Measurements from ENCODE around the gene LONRF2.

The LONRF2 gene

DNA sequence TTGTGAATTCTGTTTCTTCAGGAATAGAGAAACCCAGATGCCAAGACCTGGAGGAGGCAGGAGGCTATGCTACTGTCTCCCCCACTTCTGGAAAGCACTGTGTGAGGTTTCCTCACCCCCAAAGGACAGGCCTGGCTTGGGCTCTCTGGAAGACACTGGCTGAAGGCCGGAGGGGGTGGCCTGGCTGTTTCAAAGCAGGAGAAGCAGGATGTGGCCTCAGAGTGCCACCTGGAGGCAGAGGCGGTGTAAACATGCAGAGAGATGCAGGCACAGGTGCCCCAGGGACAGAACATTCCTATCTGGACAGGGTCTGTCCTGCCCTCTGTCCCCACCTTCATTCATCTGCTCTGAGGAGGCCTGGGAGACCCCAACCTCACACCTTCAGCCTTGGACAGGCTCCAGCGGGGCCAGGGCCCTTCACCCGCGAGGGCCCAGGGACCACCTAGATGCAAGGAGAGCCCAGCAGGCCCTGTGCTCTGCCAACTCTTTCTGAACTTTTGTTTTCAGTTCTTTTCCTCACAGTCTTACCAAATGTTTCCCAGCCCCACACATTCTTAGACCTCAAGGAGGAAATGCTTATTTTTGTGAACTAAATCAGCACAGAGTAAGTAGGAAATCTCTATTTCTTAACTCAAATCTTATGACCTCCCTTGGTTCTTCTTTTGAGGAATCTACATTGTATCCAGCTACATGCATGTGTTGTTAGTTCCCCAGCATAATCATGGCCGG, 79.2 kb downstream of the LONRF2 start:
- no peak overlapping the region for H3K4me3 ChIP-seq (ENCODE audit: low read depth, low read length)
- no peak for DNase-seq (ENCODE audit: low read depth)

DNA sequence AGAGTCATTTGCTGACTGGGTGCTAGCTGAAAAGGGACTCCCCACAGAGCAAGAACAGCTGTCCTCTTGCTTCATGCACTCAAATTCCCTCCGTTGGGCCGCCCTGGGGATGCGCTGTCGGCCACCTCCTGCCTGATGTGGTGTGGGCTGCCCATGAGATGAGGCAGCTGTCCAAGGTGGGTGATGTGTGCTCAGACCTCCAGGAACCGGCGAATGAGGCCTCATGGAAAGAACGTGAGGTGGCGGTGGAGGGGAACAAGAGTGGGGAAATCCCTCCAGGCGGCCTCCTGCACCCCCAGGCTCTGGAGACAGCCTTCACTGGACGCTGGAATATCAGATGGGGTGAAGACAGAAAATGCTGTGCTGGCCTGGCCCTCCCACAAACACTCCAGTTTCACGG, 79.8 kb downstream of the LONRF2 start:
- no peak overlapping the region for H3K4me3 ChIP-seq (ENCODE audit: low read depth, low read length)
- no peak for DNase-seq (ENCODE audit: low read depth)

DNA sequence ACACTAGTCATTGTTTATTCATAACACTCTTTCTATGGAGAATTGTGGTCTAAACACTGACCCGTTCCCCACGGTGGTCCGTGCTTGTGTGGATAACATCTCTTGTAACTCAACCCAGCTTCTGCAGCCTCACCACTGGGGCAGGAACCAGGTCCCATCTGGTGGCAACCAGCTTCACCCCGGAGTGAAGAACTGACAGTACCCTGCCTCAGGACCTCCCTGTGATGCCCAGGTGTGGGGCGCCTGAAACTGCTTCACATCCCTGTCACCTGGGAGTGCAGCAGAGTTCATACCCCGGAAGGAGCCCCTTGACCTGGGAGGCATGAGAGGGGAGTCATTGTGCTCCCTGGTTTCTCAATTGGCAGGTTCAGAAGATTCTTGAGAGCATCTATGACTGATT, 81.1 kb downstream of the LONRF2 start:
- no peak overlapping the region for H3K4me3 ChIP-seq (ENCODE audit: low read depth, low read length)
- DNase-seq (ENCODE audit: low read depth), result no peak

DNA sequence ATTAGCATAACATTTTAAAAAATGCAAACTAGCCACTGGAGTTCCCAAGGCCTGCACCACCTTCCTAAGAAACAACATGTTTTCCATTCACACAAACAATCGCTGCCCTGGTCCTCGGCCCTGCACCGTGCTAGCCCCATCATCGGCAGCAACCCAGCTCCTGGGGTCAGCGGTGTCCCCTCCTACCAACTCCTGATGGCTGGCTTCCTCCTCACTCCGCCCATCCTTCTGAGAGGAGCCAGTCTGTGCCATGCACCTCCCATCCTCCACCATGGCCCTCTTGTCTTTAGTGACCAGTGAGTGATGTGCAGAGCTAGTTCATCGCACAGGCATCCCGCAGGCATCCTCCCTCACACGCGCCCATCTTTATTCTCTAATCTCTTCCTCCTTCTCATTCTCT, 81.9 kb downstream of the LONRF2 start:
- no peak overlapping the region for H3K4me3 ChIP-seq (ENCODE audit: low read depth, low read length)
- DNase-seq (ENCODE audit: low read depth), result no peak

DNA sequence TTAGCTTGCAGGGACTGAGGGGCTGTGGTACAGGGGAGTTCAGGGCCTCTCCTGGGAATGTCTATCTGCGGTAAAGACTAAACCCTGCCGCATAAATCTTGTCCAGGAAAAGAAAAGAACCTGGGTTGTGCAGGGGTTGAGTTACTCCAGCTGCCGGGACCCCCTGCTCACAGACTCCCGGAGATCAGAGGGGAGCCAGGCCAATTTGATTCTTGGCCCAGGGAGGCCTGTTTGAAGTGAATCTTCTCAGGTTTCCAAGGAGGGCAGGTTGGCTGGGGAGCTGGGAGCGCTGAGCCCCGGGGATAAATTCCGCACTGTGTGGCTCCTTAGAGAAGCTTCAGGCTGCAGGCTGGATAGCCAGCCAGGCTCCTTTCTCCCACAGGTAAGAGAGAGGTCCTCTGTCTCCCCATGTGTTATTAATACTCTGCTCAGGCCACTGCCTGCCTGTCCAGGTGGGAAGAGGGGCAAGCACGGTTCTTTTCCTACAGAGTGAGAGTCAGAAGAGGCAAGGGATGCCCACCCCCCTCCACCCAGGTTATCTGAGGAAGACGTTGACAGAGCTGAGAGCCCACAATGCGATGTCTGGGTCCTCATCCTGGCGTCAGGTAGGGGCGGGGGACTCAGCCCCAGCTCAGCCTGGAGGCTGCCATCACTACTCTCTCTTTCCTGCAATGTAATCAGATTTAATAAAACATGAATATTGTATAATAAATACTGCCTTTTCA, 82.7 kb downstream of the LONRF2 start:
- no peak for DNase-seq (ENCODE audit: low read depth)

DNA sequence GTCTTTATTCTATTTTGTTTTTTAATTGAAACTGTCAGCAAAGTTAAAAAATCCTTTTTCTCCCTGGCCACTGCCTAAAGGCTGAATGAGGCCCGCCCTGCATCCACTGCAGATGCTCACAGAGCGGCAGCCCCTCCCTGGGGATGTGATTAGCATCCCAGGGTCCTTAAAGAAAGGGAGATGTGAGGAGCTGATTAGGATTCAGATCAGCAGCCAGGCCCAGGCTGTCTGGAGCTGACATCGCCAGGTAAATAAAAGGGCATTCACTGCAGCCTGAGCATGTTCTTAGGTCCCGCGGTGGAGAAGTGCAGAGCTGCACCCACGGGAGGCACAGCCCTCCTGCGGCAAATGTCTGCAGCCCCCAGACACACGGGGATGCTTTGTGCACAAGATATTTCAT, 83.8 kb downstream of the LONRF2 start:
- no peak overlapping the region for H3K4me3 ChIP-seq (ENCODE audit: low read depth, low read length)
- no peak for DNase-seq (ENCODE audit: low read depth)

More for the DNA sequence above, 82.7 kb downstream of the LONRF2 start:
- no peak overlapping the region for H3K4me3 ChIP-seq (ENCODE audit: low read depth, low read length)

DNA sequence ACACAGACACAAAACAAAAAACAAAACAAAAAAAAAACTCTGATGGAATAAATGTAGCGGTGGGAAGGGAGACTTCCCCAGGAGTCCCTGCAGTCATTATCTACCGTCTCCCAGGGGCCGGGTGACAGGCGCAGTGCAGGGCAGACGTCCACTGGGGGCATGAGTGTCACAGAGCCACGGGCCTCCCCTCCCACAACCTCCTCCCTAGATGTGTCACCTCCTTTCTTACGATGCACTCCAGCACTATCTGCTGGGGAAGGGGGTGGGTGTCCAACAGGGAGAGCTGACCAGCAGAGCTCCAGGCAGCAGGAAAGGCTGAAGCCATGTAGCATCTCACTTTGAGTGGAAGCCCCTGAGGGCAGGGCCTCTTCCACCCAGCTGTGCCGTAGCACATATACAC, 84.5 kb downstream of the LONRF2 start:
- no peak for DNase-seq (ENCODE audit: low read depth)

DNA sequence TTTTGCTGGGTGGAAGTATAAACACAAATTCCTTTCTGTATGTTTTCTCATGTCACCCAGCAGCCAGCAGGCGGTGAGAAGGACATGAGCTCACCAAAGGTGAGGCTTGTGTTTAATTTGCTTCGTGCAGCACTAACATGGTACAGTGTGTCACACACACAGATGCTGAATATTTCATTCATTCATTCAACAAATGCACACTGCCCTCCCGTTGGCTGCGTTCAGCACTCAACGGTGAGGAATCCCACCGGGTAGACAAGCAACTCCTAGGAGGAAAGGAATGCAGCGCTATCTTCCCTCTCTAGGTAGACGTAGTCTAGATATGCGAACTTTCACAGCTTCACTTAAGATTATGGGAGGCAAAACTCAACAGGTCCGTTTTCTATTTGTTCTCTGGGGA, 85.1 kb downstream of the LONRF2 start:
- no peak for DNase-seq (ENCODE audit: low read depth)
- H3K4me3 ChIP-seq (ENCODE audit: low read depth, low read length), result no peak overlapping the region

More for the DNA sequence above, 84.5 kb downstream of the LONRF2 start:
- no peak overlapping the region for H3K4me3 ChIP-seq (ENCODE audit: low read depth, low read length)

DNA sequence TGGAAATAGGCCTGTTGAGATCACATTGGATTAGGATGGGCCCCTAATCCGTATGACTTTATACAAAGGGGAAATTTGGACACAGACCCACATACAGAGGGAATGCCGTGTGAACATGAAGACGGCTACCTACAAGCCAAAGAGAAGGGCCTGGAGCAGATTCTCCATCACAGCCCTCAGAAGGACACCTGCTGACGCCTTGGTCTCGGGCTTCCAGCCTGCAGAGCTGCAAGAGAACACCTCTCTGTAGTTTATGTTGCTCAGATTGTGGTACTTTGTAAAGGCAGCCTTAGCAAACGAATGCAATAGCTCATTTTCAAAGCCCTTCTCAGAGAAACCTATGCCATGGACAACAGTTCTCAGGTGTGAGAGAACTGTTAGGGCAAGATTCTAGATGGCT, 86.1 kb downstream of the LONRF2 start:
- no peak for DNase-seq (ENCODE audit: low read depth)
- H3K4me3 ChIP-seq (ENCODE audit: low read depth, low read length), result no peak overlapping the region

DNA sequence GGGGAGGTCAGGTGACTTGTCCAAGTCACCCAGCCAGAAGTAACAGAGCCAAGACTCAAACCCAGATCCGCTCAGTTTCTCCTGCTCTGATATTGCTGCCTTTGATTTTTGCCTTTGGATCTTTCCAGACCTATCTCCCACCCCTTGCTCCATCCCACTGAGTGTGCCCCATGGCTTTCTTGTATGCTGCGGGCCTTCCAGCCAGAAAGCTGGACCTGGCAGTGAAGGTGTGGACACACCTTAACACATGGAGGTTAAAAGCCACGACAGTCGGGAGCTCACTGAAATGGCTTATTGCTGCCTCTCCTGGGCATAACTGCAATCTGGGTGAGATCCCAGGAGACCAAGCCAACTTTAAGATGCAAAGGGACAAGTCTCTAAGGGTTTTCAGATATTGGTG, 86.7 kb downstream of the LONRF2 start:
- no peak for DNase-seq (ENCODE audit: low read depth)
- no peak overlapping the region for H3K4me3 ChIP-seq (ENCODE audit: low read depth, low read length)

DNA sequence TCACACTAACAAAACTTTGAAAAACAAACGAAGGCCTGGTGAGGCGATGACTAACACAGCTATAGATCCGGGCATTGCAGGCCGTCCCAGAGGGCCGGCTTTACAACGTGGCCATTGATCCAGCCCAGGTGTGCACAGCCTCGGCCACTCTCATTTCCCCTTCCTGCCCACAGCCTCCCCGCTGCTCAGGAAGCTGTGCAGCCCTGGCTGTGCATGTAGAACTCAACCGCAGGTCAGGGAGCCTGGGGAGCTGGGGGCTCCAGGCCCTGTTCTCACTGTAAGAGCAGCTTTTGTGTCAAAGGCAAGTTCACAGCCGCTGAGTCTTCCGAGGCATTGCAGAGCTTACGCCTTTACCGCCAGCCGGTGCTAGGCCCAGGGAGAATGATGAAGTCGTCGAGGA, 87.2 kb downstream of the LONRF2 start:
- no peak overlapping the region for H3K4me3 ChIP-seq (ENCODE audit: low read depth, low read length)
- no peak for DNase-seq (ENCODE audit: low read depth)

DNA sequence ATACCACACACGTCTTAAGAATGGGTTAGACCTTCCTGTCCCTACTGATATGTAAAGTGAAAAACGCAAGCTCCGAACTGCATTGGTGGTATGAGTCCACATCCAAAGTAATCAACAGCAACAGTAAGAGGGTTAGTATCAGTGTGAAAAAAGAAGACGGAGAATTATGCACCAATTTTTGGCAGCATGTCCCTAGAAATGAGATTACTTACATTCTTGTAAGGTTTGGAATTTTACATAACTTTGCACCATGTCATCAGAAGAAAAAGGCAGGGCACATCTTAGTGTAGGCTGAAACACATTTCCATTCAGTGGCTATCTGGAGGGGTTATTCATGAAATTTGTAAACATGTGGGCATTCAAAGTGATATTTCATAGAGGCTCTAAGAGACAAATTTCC, 88.2 kb downstream of the LONRF2 start:
- DNase-seq (ENCODE audit: low read depth), result no peak
- H3K4me3 ChIP-seq (ENCODE audit: low read depth, low read length), result no peak overlapping the region

DNA sequence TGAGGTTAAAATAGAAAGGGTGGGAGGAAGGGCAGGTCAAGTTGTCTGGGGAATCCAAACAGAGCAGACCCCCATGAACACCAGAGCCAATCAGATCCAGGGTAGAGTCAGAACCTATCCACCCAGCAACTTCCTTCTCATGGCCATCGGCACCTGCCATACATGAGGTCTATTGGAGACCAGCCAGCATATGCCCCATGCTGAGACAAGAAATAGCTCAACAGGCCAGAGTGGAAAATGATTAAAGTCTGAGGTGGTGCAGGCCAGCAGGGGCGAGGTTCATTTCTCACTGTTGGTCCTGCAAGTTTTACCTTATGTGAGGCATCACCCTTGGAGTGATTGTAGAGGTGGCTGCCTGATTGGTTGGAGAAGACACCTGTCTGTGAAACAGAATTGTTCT, 89.2 kb downstream of the LONRF2 start:
- H3K4me3 ChIP-seq (ENCODE audit: low read depth, low read length), result no peak overlapping the region
- DNase-seq (ENCODE audit: low read depth), result no peak

DNA sequence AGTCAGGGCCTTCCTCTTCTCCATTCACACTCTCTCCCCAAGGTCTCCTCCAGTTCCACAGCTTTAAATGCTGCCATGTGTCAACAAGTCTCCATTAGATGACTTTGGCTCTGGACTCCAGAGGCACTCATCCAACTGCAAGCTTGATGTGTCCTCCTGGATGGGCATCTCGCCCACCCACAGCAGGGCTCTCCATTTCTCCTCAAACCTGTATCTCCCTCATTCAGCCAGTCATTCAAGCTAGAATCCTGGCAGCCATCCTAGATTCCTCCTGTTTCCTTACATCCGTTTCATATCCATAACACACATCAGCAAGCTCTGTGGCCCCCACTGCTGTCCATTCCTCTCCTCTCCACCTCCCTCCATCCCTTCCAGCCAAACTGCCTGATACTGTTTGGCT, 91.5 kb downstream of the LONRF2 start:
- H3K4me3 ChIP-seq (ENCODE audit: low read depth, low read length), result no peak overlapping the region
- DNase-seq (ENCODE audit: low read depth), result no peak

DNA sequence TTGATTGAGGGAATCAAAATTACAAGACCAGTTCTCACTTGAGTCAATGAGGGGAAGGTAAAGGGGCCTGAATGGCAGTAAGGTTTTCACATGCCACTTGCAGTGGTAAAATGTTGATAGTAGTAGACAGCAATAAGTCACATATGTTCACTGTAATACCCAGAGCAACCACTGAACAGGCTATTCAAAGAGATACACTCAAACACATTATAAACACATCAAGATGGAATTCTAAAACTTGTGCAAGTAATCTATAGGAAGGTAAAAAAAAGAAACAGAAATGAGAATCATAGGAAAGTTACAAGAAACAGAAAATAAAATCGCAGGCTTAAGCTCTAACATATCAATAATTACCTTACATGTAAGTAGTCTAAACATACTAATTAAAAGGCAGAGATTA, 93.3 kb downstream of the LONRF2 start:
- no peak for DNase-seq (ENCODE audit: low read depth)
- H3K4me3 ChIP-seq (ENCODE audit: low read depth, low read length), result no peak overlapping the region

DNA sequence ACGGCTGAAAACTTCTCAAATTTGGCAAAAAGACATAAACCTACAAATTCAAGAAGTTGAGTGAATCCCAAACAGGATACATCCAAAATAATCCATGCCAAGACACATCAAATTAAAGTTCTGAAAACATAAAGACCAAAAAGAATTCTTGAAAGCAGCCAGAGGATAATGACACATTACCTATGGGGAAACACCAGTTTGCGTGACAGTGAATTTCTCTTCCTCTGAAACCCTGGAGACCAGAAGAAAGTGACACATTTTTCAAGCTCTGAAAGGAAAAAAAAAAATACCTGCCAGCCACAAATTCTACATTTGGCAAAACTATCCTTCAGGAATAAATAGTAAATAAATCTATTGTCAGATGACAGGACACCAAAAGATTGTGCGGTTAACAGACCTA, 93.9 kb downstream of the LONRF2 start:
- DNase-seq (ENCODE audit: low read depth), result no peak

DNA sequence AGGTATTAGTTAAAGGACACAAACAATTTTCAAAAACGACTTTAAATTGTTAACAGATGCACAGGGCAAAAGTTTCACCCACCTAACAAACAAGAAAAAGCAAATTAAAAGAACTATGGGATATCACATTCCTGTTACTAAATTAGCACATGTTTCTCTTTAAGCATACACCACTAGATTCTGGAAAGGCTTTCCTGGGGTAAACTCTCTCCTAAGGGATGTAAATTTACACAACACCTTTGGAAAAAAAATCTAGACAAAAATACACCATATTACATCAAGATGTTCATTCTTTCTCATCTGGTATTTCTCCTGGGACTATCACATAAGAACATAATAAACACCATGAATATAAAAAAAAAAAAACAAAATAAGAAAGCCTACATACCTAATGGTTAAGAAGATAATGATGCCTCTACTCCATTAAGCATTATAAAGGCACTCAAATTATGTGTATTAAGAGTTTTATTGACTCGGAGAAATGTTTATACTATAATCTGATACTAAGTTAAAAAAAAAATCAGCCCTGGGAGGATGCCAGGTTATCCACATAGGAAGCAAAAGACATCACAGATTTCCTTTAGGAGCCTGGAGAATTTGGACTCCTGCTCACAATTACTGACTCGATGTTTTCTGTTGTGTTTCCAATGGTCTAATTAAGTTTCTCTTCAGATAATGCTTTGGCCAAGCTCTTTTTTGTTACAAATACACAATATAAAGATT, 97.2 kb downstream of the LONRF2 start:
- no peak overlapping the region for H3K4me3 ChIP-seq (ENCODE audit: low read depth, low read length)
- DNase-seq (ENCODE audit: low read depth), result no peak

More for the DNA sequence above, 93.9 kb downstream of the LONRF2 start:
- no peak overlapping the region for H3K4me3 ChIP-seq (ENCODE audit: low read depth, low read length)

DNA sequence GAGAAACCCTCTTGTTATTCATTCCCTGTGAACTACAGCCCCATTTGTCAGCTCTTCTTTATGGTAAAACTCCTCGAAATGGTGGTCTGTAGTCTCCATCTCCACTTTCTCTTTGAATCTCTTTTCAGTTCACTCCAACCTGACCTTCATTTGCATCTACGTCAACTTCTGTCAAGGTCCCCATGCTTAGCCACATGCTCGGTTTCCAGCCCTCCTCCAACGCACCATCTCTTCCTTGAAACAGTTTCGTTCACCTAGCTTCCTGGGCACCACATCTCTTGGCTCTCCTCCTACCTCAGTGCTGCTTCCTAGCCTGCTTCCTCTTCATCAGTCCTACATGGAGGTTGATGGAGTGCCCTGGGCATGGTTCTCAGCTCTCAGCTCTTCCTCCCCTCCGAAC, 98.8 kb downstream of the LONRF2 start:
- H3K4me3 ChIP-seq (ENCODE audit: low read depth, low read length), result no peak overlapping the region
- no peak for DNase-seq (ENCODE audit: low read depth)
